H1 (cell line): ENCODE results near the gene ABLIM1. TPM values are rescaled to one million over a fixed set of nuclear protein-coding genes. Genes with fewer than 3 reads are reported as not detected.

Experiments
- EGR1 ChIP-seq: IDR thresholded peaks from 2 replicates; pipeline ENCODE4 v1.6.1; 2011; ENCODE audit warnings: low read depth, low read length, borderline replicate concordance
- EZH2 ChIP-seq: fragments of 200-600 bp; sonication (generic); IDR thresholded peaks from 2 replicates; pipeline ENCODE4 v1.7.1; 2012; ENCODE audit warnings: low read depth, mild to moderate bottlenecking, moderate library complexity, low read length, inconsistent platforms; ENCODE audit not compliant: severe bottlenecking
- KDM4A ChIP-seq: IDR thresholded peaks from one replicate; pipeline ENCODE4 v1.7.1; 2012; ENCODE audit warnings: low read depth, mild to moderate bottlenecking, moderate library complexity, low read length, inconsistent platforms; ENCODE audit not compliant: severe bottlenecking
- POLR2A ChIP-seq, 2 experiments: IDR thresholded peaks; 1 replicate in 1 of 2; 2 replicates in 1 of 2; pipeline ENCODE4 v1.6.1; 2011; ENCODE audit warnings: low read depth in 2 of 2, low read length in 2 of 2, mild to moderate bottlenecking in 2 of 2; ENCODE audit errors: control extremely low read depth in 1 of 2
- RXRA ChIP-seq: IDR thresholded peaks from 2 replicates; pipeline ENCODE4 v1.6.1; 2011; ENCODE audit warnings: low read depth, mild to moderate bottlenecking, low read length, moderate library complexity; ENCODE audit not compliant: insufficient read depth
- SP4 ChIP-seq: IDR thresholded peaks from 2 replicates; pipeline ENCODE4 v1.6.1; 2012; ENCODE audit warnings: low read length, inconsistent platforms
- polyA plus RNA-seq, 7 experiments: library from polyadenylated mRNA; depleted of rRNA in 3 of 7; stranded (reverse) in 5 of 7; unstranded in 2 of 7; fragments of >200 nt in 5 of 7; fragments of 200-250 nt in 2 of 7; gene quantifications; 1 replicate in 5 of 7; 2 replicates in 1 of 7; 4 replicates in 1 of 7; pipeline versions ENCODE4 v1.2.1 to v1.2.3, GENCODE V29; 2011 to 2013; ENCODE audit warnings: missing spikeins in 2 of 7, mixed read lengths in 2 of 7
- total RNA-seq: library from RNA; stranded (reverse); fragmentation: NEBNext Ultra II Directional; extraction: Animal tissue kit (Norgen Biotek cat#: 25700); gene quantifications from 2 replicates; pipeline ENCODE4 v1.2.1, GENCODE V29; 2021

ABLIM1 gene
- total and polyA plus RNA-seq, 2 of the 8 experiments (the other 6 are each of a cell fraction or from before 2014, with no cell fraction given), result 51.2 to 51.7 TPM

DNA sequence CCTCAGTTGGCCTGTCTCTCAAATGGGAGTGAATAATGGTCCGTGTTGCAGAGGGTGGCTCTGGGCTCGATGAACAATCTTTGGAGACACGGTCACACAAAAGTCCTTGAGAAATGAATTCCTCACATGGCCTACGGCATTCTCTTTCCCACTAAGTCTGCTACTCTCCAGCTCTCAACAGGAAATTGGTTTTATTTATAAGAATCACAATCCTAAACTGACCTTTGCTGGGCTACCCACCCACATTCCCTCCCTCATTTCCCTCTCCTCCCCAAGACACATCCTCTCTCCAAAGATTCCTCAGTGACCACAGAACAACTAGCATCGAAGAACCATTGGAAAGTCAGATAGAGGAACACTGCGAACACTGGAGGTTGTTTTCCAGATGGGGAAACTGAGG is 258.5 kb downstream of the ABLIM1 start (continued):
- TF ChIP-seq EZH2 (no peak), KDM4A (no peak), SP4 (no peak), EGR1 (no peak), RXRA (no peak), POLR2A (IDR thresholded peaks at IDR 0.05; ENCODE audit: control extremely low read depth in 1 of 2, low read depth in 2 of 2, low read length in 2 of 2) (no peak)
